GDM1 (cell line): ENCODE measurements around the gene LTF.
"Not testable (repeated sequence)": the region's sequence is repeated elsewhere in the genome, so short reads cannot be mapped to it uniquely, and the experiment has no call there.

Source experiments
- DNase-seq: peaks from one replicate; lab custom pipeline; 2025; lab: John Stamatoyannopoulos, UW

The LTF gene

DNA sequence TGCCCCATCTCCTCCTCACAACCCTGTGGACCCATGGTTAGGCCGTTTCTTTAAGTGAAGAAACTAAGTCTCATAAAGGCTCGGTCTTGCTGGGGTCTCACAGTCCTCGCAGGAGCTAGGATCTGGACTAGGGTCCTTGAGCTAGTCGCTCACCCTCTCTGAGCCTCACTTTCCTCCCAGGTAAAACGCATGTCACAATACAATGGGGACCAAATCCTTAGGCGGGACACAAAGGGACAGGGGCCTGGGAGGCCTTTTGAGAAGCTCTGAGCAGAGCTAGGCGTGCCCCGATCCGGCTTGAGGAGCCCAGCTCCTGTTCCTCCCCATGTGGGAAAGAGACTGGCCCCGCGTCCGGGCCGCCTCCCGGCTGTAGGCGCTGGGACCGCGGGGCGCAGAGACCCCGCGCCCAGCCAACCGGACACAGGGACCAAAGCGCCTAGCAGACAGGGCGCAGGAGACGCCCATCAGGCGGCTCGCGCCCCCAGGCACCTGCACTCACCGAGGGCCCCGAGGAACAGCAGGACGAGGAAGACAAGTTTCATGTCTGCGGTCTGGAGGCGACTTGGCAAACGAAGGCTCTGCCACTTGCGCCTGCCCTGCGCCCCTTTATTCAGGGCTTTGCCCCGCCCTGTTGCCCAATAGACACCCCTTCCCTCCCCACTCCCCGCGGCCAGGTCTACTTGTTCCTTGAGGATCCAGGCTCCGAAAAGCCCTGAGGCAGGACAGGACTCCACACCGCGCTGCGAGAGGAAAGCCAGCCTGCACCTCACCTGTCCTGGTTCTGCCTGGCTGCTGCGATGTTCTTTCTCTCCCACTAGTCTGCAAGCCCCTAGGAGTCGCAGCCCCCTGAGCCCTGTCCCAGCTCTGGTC is at the start of gene LTF:
LTF (minus strand) TSS at position 580 of the 870 bp plus-strand sequence; CDS start at position 542, 38 bp downstream.
- DNase-seq, result no peak

DNA sequence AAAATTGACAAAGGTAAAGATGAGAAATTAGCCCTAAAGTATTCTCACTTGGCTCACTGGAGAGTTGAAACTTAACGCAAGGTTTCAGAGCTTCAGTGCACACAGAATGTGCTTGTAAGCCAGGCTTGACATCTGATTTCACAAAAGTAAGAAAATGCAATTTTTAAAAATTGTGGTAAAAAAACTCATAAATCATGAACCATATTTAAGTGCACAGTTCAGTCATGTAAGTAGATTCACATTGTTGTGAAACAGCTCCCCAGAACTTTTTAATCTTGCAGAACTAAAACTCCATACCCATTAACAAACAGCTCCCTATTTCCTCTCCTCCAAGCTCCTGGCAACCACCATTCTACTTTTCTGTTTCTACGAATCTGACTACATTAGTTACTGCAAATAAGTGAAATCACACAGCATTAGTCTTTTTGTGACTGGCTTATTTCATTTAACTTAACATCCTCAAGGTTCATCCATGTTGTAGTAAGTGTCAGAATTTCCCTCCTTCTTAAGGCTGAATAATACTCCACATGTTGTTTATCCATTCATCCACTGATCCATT is 47.6 kb upstream of the LTF start:
- DNase-seq, result no peak

DNA sequence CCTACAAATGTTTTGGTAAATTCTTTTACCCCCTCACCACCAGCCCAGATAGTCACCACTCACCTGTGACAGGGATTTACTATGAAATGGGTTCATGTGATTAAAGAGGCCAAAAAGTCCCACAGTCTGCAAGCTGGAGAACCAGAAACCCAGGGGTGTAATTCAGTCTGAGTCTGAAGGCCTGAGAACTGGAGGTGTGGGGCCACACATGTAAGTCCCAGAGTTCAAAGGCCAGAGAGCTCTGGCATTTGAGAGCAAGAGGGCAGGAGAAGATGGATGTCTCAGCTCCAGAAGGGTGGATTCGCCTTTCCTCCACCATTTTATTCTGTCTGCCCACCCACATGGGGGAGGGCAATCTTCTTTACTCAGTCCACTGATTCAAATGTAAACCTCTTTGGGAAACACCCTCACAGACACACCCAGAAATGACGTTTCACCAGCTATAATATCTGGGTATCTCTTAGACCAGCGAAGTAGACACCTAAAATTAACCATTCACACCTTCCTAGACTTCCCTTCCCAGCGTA is 45.0 kb upstream of the LTF start:
- no peak for DNase-seq

- no peak for DNase-seq
These were observed 44.3 kb upstream of the LTF start for GRCh38 chr3:46508850-46509591.

- no peak for DNase-seq
These were observed 41.8 kb upstream of the LTF start for GRCh38 chr3:46506526-46506925.

DNA sequence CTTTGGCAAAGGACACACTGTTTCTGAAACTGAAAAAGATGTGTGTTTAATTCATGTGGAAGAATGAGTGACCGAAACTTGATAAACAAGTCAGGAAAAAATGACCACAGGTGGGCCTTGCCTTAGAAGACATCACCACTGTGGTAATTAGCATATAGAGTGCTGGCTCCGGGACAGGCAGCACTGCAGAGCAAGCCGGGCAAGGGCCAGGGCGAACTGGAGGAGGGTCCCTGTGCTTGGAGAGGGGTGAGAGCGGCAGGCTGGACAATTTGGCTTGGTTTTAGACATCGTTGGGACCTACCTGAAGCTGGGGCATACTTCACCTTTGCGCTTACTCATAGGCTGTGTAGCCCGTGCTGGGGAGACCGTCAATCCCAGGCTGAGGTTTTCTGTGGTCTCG is 41.2 kb upstream of the LTF start:
- DNase-seq, result no peak

- DNase-seq, result no peak
These were observed 40.1 kb upstream of the LTF start for GRCh38 chr3:46504789-46505188.

- DNase-seq, result no peak
These were observed 38.6 kb upstream of the LTF start for GRCh38 chr3:46503200-46503874.

DNA sequence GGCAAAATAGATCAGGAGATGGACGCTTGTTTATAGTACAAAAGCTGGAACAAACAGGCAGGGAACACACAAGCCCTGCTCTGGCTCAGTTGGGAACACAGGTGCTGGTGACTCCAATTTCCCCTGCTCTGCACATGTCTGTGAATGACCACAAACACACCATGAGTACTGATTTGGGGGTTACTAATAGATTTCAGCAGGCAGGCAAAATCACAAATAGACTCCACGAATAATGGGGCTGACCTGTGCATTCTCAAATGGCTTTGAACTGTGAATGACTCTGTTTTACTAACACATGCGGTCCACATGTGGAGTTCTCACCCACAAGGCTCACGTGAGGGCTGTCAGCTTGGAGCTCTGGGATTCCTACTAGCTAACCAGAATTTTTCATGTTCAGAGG is 37.0 kb upstream of the LTF start:
- no peak for DNase-seq

DNA sequence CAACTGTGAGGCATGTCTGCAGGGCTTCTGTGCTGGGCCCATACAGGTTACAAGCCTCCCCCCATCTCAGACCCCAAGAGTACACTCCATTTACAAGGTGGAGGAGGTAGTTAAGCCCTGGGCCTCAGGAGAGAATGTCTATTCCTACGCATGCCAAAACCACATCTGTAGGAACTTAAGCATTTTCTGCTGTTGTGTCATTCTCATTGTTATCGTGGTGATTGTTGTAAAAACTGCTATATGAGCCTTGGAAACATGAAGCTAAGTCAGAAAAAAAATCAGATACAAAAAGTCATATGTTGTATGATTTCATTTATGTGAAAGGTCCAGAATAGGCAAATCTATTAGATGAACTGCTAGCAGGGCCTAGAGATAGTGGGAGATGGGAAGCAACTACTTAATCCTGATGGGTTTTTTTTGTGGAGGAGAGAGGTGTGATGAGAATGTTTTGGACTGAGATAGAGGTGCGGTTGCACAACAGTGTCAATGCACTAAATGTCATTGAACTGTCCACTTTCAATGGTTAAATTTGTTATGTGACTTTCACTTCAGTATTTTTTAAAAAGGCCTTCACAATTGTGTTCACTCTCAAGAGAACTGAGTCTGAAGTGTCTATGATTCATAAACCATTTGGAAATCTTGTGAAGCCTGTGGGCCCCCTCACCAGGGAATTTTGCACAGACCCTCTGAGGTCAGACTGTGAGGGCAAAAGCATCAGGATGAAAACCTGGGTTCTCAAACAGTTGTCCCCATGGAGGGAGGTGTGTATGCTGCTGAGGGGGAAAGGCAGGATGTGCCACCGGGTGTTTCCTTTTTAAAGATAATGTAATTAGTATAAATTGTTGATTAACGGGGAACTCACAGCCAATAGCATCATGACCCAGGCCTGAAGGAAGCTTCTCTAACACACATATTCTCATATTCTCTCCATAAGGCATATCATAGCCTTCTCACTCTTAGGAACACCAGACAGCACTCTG is 36.2 kb upstream of the LTF start:
- no peak for DNase-seq

DNA sequence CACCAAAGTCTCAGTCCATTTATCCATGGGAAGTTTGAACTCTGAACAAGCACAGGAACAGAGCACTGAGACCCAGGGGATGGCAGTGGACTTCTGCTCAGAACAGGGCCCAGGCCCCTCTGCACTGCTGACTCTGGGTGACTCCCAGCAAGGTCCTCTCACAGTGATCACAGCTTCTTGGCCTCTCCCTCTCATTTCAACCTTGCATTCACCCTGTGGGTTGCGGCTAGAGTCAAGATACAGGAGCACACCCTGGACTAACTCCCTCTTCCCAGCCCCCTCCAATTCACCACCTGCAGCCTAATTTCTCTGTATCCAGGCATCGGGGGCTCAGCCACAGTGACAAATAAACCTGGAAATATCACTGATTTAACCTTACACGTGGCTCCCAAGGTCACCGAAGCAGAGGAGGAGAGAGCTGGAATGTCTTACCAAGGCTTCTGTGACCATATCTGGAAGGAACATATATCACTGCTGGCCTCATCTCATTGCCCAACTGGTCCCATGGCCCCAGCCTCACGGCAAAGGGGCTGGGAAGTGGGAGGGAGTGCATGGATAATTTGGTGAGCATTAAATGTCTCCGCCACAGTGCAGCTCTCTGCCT is 34.3 kb upstream of the LTF start:
- no peak for DNase-seq

- DNase-seq, result no peak
These were observed 33.0 kb upstream of the LTF start, which contains the start of gene RTP3 for GRCh38 chr3:46497556-46498265. RTP3 (plus strand) TSS chr3:46497976; CDS start chr3:46498063, 87 bp downstream.

DNA sequence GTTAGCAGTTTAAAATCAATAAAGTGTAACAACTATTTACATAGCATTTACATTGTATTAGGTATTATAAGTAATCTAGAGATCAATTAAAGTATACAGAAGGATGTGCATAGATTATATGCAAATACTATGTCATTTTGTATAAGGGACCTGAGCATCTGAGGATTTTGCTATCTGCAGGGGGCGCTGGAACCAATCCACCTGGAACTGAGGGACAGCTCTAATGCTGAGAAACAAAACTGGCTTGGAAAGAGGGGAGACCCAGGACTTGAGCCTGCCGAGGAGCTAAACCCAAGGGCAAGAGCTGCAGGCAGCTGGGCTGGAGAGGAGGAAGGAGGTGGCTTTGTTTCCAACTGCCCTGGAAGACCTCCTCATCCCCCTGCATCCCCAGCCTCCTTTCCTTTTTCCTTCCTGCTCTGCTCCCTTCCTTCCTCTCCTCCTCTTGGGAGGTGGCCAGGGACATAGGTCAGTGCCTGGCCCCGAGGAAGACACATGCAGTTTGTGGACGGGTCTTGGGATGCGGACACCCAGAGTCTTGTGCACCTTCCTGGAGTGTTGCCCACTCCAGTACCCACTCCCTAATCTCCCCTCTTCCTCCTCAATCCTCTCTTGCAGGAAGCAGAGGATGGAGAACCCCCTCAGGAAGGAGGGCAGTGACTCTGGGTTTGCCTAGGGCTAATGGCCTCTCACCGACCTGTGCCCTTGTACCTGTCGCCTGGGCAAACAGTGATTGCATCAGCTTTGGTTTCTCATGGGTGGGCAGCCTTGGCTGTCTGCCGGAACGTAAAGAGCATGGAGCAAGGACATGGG is 32.2 kb upstream of the LTF start:
- DNase-seq, result peak; percentile 14

GRCh38 chr3:46495901-46496456 is 31.3 kb upstream of the LTF start:
- DNase-seq, result no peak

- DNase-seq, result not testable (repeated sequence)
These were observed 29.8 kb upstream of the LTF start for GRCh38 chr3:46494491-46494890.

- no peak for DNase-seq
These were observed 28.3 kb upstream of the LTF start for GRCh38 chr3:46492890-46493547.

- DNase-seq, result no peak
These were observed 26.7 kb upstream of the LTF start for GRCh38 chr3:46491089-46492070.
